Measurements from ENCODE around the gene ZNF514.
"Not testable (repeated sequence)": the region's sequence is repeated elsewhere in the genome, so short reads cannot be mapped to it uniquely, and the experiment has no call there.

Gene ZNF514

DNA sequence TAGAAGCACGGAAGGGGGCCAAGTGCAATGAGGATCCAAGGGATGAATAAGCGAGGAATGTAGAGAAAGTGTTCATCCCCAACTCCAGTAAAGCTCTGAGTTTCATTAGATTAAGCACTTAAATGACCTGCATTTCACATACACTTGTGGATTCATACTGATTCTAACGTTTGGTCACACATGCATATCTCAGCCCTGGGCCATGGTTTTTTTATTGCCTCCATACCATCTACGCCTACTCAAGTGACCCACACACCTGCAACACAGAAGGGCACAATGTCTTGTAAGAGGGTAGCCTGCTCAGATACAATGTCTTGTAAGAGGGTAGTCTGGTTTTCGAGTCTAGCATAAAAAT is 37.5 kb downstream of the ZNF514 start:
- FAIRE-seq: no peak

DNA sequence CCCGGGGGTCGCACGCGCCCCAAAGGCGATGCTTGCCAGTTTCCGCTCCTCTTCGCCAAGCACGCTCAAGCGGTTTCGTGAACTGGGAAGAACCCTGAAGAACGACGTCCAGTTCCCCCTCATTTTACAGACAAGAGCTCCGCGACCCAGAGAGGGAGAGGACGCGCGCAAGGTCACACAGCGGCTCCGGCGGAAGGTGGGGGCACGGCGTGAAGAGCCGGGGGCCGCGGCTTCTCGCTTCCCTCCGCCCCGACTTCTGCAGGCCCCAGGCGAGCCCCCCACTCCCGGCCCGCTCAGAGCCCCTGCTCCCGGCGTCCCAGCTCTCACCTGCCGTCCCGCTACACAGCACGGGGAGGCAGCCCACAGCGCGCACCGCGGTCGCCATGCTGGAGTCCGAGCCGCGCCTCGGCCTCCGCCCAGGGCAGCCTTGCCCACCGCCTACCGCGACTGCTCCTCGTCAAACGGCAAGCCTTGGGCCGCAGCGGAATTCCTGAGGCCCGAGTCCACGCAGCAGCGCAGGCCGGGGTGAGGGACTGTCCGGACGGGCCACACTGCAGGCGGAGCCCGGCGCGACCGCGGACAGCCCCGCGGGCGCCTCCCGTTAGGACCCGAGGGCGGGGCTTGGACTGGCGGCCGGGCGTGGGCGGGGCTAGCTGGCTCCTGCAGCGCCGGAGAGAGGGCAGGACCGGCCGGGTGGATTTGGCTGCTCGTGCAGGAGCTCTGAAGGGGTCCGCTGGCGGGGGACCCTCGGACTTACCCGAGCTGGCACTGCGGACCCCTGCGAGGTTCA is 38.0 kb downstream of the ZNF514 start, which contains the start of gene MRPS5:
TSS of gene MRPS5 (minus strand) at position 402 of the 790 bp plus-strand sequence. CDS start at position 385, 17 bp downstream.
- no peak for FAIRE-seq

DNA sequence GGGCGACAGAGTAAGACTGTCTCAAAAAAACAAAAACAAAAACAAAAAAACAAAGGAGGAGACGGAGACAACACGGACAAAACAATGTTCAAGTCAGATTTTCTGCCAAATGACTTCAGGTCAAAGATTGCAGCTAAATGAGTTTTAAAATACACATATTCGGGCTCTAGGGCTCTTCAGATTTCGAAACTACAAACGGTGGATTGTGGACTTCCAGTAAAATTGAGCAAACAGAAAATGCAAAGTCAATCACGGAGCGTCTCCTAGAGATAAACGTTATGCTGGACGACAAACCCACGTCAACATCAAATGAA is 38.6 kb downstream of the ZNF514 start:
- FAIRE-seq: no peak

DNA sequence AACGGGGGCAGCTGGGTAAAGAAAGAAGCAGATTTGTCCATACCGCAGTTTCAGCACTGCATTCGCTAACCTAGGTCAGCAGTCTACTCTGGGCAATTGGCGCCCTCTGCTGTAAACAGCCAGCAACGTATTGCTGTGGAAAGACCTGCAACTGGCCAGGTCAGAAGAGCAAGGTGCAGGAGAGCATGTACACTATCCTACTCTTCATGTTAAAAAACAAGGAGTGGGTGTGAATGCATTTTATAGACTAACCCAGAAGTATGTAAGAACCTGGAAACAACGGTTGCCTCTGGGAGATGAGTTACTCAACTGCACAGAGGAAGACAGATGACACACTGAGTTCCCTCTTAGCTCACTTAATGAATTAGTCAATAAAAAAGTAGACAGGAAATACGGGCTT is 44.2 kb downstream of the ZNF514 start:
- FAIRE-seq: no peak

DNA sequence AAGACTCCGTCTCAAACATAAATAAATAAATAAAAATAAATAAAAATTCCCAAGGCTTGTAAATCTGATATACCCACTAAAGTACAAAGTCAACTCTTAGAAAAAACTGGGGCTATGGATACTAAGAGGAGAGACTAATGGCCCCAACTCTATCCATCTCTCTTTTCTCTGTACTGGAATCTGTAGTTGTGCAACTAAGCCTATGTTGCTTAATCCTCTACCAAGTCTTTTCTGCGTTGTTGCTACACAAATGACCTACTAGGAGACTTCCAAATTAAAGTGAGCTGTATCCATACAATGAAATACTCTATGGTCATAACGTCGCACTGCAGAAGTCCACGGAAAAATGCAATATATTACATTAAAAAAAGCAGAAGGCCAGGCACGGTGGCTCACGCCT is 46.2 kb downstream of the ZNF514 start:
- no peak for FAIRE-seq

DNA sequence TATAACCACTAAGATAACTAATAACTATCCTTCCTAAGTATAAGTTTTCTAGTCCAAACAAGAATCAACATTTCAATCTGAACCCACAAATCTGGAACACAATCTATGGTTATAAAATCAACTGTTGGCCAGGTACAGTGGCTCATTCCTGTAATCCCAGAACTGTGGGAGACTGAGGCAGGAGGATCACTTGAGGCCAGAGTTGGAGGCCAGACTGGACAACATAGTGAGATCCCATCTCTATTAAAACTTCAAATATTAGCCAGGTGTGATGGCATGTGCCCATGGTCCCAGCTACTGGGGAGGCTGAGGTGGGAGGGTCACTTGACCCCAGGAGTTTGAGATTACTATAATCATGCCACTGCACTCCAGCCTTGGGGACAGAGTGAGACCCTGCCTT is 49.3 kb downstream of the ZNF514 start:
- FAIRE-seq: no peak

DNA sequence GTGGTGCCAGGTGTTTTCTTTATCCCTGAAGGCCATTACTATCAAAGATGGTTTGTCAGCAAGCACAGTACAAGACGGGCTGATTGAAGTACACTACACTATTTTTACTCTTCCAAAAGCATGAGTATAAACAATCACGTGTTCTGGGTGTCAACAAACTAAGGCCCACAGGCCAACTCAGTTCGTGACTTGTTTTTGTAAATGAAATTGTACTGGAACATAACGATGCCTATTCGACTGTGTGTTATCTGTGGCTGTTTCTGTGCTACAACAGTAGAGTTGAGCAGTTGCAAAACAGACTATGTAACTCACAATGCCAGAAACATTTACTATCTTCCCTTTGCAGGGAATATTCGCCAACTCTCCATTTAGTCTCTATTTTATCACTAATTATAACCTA is 50.4 kb downstream of the ZNF514 start:
- FAIRE-seq: no peak

DNA sequence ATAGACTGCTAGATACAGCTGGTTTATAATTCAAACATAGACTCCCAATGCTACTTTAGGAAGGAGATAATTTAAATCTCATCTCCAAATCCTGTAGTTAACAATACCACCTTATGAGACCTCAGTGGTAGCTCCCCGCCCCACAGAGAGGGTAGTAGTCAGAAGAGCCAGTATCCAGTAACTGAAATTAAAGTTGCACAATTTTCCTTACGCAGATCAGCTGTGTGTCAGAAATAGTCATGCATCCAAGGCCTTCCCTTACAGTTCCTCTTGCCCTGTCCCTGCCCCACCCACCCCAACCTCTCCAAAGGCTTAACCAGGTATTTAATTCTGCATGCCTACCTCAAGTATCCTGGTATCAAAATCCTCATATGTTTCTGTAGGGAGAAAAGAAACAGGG is 53.6 kb downstream of the ZNF514 start:
- no peak for FAIRE-seq

DNA sequence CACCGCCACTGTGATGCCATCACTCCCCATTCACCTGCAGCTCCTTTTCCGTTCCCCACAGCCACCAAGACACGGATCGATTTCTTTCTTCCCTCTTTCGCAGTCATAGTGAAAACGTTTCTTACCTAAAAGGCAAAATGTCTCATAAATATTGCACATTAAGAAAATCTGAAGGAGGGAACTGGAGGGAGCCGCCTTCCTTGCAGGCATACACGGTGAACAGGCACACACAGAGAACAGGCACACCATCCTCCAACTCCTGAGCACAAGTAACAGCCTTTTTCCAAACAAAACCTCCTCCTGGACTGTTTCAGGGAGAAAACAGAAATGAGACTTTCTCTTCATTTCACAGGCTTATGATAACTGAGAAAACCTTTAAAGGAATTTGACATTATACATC is 55.0 kb downstream of the ZNF514 start:
- no peak for FAIRE-seq

DNA sequence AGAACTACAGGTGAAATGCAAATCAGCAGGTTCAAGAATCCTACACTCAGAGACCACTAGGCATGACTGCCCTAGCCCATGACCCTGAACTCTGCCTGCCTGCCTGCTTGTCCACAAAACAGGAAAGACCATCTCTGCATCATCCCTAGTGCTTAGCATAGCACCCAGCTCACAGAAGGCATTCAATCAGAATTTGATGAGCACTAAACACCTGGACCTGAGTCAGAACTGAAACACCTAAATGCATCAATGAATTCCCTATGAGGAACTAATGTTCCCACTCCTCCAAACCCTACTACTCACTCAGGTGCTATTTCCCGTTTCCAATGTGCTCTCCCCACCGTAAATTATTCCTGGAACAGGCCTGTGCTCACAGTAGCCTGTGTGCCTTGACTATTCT is 59.7 kb downstream of the ZNF514 start:
- FAIRE-seq: no peak

DNA sequence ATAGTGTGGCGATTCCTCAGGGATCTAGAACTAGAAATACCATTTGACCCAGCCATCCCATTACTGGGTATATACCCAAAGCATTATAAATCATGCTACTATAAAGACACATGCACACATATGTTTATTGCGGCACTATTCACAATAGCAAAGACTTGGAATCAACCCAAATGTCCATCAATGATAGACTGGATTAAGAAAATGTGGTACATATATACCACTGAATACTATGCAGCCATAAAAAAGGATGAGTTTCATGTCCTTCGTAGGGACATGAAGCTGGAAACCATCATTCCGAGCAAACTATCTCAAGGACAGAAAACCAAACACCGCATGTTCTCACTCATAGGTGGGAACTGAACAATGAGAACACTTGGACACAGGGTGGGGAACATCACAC is 61.4 kb downstream of the ZNF514 start:
- not testable (repeated sequence) for FAIRE-seq

All from islet of Langerhans (tissue), 1 donor.